Measurements from ENCODE around the gene RSU1.

RSU1 gene

DNA sequence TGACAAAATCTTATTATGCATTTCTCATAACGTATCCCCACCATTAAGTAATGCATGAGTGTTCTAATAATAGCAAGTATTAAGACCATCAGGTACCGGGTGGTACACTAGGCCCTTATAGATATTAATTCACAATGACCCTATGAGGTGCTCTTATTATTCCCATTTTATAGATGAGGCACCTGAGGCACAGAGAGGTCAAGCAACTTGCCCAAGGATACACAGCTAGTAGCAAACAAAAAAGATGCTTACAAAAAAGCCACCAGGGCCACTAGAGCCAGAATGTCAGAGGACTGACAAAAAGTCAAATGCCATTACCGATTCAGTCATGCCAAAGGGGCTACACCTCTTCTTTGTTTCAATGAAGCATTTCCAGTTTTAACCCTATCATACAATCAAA is 5.9 kb downstream of the RSU1 start:
- TF ChIP-seq, protein P1, sequence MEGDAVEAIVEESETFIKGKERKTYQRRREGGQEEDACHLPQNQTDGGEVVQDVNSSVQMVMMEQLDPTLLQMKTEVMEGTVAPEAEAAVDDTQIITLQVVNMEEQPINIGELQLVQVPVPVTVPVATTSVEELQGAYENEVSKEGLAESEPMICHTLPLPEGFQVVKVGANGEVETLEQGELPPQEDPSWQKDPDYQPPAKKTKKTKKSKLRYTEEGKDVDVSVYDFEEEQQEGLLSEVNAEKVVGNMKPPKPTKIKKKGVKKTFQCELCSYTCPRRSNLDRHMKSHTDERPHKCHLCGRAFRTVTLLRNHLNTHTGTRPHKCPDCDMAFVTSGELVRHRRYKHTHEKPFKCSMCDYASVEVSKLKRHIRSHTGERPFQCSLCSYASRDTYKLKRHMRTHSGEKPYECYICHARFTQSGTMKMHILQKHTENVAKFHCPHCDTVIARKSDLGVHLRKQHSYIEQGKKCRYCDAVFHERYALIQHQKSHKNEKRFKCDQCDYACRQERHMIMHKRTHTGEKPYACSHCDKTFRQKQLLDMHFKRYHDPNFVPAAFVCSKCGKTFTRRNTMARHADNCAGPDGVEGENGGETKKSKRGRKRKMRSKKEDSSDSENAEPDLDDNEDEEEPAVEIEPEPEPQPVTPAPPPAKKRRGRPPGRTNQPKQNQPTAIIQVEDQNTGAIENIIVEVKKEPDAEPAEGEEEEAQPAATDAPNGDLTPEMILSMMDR (IDR thresholded peaks at IDR 0.05; ENCODE audit: control extremely low read depth, extremely low read depth, low read depth, missing control alignments), result no peak
- ChIA-PET CTCF (no interaction called here), POLR2A (no interaction called here)
- no peak for DNase-seq (ENCODE audit: extremely low spot score)

DNA sequence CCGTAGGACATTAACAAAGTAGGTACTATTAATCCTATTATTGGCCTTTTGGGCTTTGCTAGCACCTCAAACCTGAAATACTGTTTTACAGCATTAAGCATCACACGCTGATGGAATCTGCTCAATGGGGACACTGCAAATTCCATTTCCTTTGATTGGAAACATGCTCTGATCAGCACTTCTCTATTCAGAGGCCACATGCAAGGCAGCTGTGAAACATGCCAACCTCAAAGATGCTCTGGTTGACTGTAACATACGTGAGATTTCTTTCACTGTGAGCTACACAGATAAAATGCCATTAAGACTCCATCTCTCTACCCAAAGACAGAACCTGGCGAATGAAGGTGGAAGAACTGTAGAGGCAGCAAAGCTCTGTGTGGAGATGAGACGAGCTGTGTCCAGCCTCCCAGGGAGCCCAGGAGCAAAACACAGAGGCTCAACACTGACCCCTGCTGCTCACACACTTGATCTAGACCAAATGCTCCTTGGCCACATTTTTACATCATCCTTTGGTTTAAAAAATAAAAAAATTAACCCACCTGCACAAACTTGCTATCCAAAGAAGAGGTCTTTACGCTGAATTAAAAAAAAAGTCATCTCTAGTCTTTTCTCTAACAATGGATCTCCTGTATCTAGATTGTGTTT is 8.0 kb downstream of the RSU1 start:
- TF ChIP-seq, protein P1 (IDR thresholded peaks at IDR 0.05; ENCODE audit: control extremely low read depth, extremely low read depth, low read depth, missing control alignments), result peak; percentile 62
- ChIA-PET CTCF (interaction anchor here (0.6 to 4.2 kb wide), 11 partner anchors 8 to 930 kb away, joined by 3 to 35 read pairs (median 4); partner anchors contain the start of gene RSU1), POLR2A (no interaction called here)
- DNase-seq (ENCODE audit: extremely low spot score), result peak; percentile 71

DNA sequence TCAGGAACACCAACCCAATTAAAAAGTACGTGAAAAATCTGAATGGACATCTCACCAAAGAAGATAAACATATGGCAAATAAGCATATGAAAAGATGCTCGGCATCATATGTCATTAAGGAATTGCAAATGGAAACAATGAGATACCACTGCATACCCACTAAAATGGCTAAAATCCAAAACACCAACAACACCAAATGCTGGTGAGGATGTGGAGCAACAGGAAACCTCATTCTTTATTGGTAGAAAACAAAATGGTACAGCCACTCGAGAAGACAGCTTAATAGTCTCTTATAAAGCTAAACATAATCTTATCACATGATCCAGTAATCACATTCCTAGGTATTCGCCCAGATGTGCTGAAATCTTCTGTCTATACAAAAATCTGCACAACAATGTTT is 13.1 kb downstream of the RSU1 start:
- CTCF ChIA-PET, result interaction anchor here (1.3 to 2.0 kb wide), 3 partner anchors 9 to 259 kb away, joined by 3 to 9 read pairs (median 4); no protein-coding TSS in a partner anchor
- TF ChIP-seq, protein P1 (IDR thresholded peaks at IDR 0.05; ENCODE audit: control extremely low read depth, extremely low read depth, low read depth, missing control alignments), result no peak
- no peak for DNase-seq (ENCODE audit: extremely low spot score)
- POLR2A ChIA-PET, result no interaction called here

DNA sequence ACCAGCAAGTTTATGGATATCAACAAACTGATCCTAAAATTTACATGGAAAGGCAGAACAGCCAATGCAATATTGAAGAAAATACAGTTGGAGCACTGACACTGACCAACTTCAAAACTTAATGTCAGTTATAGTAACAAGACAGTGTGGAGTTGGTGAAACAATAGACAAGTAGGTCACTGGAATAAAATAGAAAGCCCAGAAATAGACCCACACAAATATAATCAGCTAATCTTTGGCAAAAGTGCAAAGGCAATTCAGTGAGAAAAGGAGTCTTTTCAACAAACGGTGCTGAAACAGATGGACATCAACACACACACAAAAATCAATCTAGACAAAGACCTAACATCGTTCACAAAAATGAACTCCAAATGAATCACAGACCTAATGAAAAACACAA is 13.8 kb downstream of the RSU1 start:
- DNase-seq (ENCODE audit: extremely low spot score), result no peak
- ChIA-PET CTCF (interaction anchor here (1.3 to 2.0 kb wide), 3 partner anchors 10 to 258 kb away, joined by 3 to 9 read pairs (median 4); no protein-coding TSS in a partner anchor), POLR2A (no interaction called here)
- TF ChIP-seq, protein P1 (IDR thresholded peaks at IDR 0.05; ENCODE audit: control extremely low read depth, extremely low read depth, low read depth, missing control alignments), result no peak

DNA sequence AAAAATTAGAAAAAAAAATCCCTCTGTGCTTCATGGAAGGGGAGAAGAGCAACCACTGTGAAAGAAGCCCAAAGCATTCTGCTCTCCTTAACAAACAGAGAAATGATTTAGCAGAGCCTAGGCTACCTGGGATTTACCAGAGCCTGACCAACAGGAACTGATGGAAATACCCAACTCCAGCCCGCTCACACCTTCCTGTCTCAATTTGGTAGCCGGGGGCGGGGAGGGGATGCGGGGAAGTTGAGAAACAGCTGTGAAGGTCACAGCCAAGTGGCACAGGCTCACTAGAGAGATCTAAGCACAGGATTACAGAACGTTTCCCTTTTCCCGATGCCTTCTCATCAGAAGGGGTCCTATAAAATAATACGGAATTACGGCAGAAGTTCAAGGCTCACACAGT is 17.6 kb downstream of the RSU1 start:
- CTCF ChIA-PET, result interaction anchor here (2.0 kb wide), 1 partner anchor 10 kb away, joined by 4 read pairs; no protein-coding TSS in a partner anchor

DNA sequence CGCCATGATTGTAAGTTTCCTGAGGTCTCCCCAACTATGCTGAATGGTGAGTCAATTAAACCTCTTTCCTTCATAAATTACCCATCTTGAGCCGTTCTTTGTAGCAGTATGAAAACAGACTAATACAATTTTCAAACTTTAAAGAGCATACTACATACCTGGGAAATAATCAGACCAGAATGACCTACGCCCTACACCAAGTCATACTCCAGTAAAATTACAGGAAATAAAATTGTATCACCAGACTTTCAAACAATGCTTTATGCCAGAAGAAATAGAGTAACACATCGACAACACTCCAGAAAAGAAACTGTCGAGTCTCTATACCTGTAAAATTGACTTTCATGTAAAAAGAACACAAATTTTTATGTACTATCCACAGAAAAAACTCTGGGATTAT is 18.7 kb downstream of the RSU1 start:
- CTCF ChIA-PET, result no interaction called here
- TF ChIP-seq, protein P1 (IDR thresholded peaks at IDR 0.05; ENCODE audit: control extremely low read depth, extremely low read depth, low read depth, missing control alignments), result no peak
- DNase-seq (ENCODE audit: extremely low spot score), result no peak
- POLR2A ChIA-PET, result no interaction called here

More for the DNA sequence above, 17.6 kb downstream of the RSU1 start:
- POLR2A ChIA-PET, result no interaction called here
- DNase-seq (ENCODE audit: extremely low spot score), result peak; percentile 29
- TF ChIP-seq, protein P1 (IDR thresholded peaks at IDR 0.05; ENCODE audit: control extremely low read depth, extremely low read depth, low read depth, missing control alignments), result no peak
